NCI-H2171 treated with DMSO at 0.1 percent for 48 hours (cell line): ENCODE data around the gene PDIA4.
"Not testable (repeated sequence)": the region's sequence is repeated elsewhere in the genome, so short reads cannot be mapped to it uniquely, and the experiment has no call there.

ENCODE experiments used
- DNase-seq: peaks from one replicate; lab custom pipeline; 2025; lab: John Stamatoyannopoulos, UW

The PDIA4 gene

DNA sequence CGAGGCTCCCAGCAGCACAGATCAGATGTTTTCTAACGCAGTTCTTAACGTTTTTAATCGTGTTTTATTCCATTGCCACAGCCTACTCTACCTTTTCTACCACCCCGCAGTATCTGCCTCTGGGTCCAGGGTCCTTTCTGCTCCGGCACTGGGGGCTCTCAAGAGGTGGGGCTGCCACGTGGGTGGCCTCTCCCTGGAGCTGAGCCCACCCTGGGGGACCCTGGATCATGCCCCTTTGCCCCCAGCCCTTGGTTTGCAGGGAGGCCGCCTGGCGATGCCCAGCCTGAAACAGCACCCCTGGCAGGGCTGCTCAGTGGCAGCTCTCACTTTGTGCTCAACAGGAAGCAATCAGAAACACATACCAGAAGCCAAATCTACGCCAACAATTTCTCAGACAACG, 25.3 kb downstream of the PDIA4 start:
- no peak for DNase-seq

GRCh38 chr7:149002604-149003003, 25.7 kb downstream of the PDIA4 start:
- no peak for DNase-seq

GRCh38 chr7:149001427-149002068, 26.8 kb downstream of the PDIA4 start:
- DNase-seq, result no peak

DNA sequence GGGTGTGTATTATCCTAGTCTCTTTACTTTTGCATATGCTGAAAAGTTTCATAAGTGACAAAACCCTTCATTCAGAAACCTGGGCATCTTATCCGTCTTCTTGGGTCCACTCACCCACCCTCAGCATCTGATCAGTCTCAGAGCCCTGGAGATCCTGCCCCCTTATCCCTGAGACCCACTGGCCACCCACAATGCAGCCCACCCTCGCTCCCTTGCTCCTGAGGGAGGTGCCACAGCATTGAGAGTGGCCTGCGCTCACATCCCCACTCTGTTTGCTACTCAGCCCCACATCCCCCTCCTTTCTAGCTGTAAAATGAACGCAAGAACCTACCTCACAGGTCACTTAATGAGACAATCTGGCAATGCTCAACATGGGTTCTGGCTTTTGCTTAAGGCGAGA, 27.3 kb downstream of the PDIA4 start:
- no peak for DNase-seq

DNA sequence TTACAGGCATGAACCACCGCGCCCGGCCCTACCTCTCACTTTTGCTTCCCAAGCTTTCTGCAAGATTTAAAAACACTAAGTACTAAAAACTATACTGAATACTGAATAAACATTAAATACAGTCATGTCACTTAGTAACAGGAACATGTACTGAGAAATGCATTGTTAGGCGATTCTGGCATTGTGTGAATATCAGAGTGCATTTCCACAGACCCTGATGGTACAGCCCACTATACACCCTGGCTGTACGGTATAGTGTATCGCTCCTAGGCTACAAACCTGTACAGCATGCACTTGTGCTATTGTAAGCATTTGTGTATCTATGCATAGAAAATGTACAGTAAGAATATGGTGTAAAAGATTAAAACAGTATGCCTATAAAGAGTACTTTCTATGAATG, 29.1 kb downstream of the PDIA4 start:
- DNase-seq, result no peak

- no peak for DNase-seq
These were observed 30.8 kb downstream of the PDIA4 start for GRCh38 chr7:148997497-148997896.

DNA sequence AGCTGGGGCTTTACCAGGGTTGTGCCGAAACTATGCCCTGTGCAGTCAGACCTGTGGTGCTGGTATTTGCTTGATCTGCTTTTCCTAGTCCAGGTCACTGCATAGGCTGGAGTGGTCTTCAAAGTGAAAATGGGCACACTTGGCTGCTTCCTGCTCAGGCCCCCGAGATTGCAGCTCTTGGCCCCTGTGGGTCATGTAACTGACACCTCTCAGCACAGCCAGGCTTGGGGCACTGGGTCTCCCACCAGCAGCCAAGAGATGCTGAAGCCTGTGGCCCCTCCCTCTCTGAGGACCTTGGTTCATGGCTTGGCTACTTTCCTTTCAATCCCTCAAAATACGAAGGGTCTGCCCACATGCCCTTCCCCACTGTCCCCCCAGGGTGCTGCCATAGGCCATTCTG, 33.7 kb downstream of the PDIA4 start:
- no peak for DNase-seq

- DNase-seq, result no peak
These were observed 35.1 kb downstream of the PDIA4 start for GRCh38 chr7:148993193-148993592.

DNA sequence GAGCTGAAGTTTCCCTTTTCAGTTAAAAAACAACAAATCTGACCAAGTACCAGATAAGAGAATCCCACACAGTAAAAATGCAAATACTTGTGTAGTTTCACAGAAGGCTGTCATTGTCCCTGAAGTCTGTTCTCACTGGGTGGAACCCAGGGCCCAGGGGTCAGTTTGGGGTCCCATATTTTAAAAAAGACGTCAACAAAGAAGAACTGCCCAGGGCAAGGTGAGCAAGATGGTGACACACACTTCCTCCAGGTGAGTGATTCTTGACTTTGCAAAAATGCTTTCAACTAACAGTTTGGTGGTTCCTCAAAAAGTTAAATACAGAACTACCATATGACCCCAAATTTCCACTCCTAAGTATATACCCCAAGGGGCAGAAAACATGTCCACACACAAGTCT, 36.8 kb downstream of the PDIA4 start:
- no peak for DNase-seq

GRCh38 chr7:148987751-148988512, 40.4 kb downstream of the PDIA4 start:
- DNase-seq, result peak; percentile 38

DNA sequence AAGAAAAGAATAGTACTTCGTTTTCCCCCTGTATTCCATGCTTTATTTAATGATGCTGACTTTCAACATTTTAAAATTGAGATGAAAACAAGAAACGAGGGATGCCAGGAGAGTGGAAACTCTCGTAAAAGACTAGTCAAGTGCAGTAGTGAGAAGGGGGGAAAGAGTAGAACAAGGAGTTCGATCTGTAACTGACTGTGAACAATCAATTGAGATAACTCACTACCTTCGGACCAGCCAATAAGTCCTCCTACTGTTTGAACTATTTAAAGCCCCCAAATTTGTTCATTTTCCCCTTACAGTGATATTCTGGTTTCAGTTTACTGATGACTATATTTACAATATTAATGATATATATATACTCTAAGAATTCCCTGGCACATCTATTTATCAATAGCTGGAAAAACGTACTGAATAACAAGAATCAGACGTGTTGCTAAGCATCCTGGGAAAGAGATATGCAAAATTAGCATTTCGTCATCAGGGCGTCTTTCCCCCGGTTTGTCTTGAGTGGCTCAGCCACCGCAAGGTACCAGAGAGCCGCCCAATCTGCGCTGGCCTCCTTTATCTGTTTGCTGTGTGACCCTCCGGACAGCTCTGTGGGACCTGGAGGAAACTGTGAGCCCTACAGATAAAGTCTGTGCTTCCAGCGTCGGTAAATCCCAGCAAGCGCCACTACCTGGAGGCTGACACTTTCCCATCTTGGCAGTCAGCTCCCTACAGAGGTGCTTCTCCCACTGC, 41.1 kb downstream of the PDIA4 start:
- DNase-seq, result peak; percentile 96

DNA sequence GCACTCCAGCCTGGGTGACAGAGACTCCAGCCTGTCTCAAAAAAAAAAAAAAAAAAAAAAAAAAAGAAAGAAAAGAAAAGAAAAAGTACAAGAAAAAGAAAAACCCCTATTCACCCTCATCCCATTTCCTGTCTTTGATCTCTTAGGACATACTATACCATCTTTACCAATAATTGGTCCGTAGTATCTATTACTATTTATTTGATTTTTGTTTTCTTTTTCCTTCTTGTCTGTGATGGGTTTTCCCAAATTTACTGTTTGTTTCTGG, 41.6 kb downstream of the PDIA4 start:
- DNase-seq, result no peak

DNA sequence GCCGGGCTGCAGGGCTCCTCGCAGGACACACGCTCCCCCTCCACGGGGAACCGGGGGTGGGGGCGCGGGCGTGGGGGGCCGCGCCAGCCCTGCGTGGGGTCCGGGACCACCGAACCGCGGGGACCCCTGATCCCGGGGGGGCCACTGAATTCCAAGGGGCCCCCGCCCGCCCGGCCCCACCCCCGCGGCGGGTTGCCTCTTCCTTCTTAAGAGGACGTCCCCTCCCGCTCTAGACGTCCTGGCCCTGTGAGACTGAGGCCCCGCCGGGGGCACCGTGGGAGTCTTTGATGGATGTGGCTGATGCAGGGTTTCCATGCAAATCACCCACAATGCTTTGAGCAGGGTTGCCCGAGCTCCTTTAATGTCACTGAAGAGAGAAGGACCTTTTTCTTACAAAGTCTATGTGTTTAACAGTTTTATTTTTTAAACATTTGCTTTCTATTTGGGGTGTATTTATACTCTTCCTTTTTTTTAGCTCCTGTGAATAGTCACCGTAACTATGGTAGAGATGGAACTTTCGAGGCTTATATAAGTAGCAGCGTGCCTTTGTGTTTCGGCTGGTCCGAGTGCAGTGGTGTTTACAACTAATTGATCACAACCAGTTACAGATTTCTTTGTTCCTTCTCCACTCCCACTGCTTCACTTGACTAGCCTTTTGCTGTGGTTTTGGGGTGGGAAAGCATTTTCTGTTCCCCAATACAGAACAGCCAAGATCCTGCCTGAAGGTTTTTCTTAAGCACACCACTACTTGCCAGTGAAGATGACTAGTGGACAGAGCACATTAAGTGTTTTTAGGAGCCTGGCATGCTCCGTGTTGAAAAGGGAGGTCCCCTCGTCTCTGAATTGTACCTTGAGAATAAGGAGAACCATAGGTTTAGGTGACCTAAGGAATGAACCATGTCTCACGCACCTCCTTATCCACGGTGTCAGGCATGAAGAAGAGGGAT, 44.8 kb downstream of the PDIA4 start:
- DNase-seq, result peak; percentile 94

GRCh38 chr7:148982654-148983199, 45.6 kb downstream of the PDIA4 start:
- DNase-seq, result peak; percentile 64

- no peak for DNase-seq
These were observed 48.5 kb downstream of the PDIA4 start for GRCh38 chr7:148979827-148980226.

DNA sequence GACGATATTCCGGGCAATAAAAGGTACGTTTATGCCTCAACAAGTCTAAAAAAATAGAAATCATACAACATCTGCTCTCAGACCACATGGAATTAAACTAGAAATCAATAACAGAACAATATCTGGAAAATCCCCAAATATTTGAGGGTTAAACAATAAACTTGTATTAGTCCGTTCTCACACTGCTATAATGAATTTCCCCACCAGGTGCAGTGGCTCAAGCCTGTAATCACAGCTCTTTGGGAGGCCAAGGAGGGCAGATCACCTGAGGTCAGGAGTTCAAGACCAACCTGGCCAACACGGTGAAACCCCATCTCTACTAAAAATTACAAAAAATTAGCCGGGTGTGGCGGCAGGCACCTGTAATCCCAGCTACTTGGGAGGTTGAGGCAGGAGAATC, 49.2 kb downstream of the PDIA4 start:
- DNase-seq, result not testable (repeated sequence)

GRCh38 chr7:148978091-148978490, 50.2 kb downstream of the PDIA4 start:
- no peak for DNase-seq

GRCh38 chr7:148975896-148976295, 52.4 kb downstream of the PDIA4 start:
- peak; percentile 19 for DNase-seq

- no peak for DNase-seq
These were observed 55.0 kb downstream of the PDIA4 start for GRCh38 chr7:148973256-148973655.

GRCh38 chr7:148972375-148972774, 55.9 kb downstream of the PDIA4 start:
- DNase-seq, result no peak

- no peak for DNase-seq
These were observed 60.7 kb downstream of the PDIA4 start for GRCh38 chr7:148967602-148968001.

GRCh38 chr7:148967032-148967372, 61.3 kb downstream of the PDIA4 start:
- no peak for DNase-seq
